Neural cell (in vitro differentiated cells): ENCODE data around the gene SQOR. TPM values are rescaled to one million over a fixed set of nuclear protein-coding genes. Genes with fewer than 3 reads are reported as not detected.

Experiments
- H2AFZ ChIP-seq: fragments of 200-600, 300-800 bp; sonication (generic), shearing (Covaris generic); 2 replicates; pipeline ENCODE4 v1.6.0; 2014; ENCODE audit warnings: low read depth, mild to moderate bottlenecking, antibody characterized with exemption, low read length, moderate library complexity
- H3F3A ChIP-seq: fragments of 200-600 bp; shearing (Covaris generic); 2 replicates; pipeline ENCODE4 v1.6.1; 2016; ENCODE audit warnings: mild to moderate bottlenecking, moderate library complexity, mixed read lengths, antibody characterized with exemption, low read length; ENCODE audit not compliant: insufficient read depth, poor library complexity, severe bottlenecking
- H3K27ac ChIP-seq: fragments of 200-600, 300-800 bp; sonication (generic), shearing (Covaris generic); 2 replicates; pipeline ENCODE4 v1.5.1; 2014; ENCODE audit warnings: mild to moderate bottlenecking, low read length, moderate library complexity
- H3K27me3 ChIP-seq: fragments of 300-800, 200-600 bp; sonication (generic), shearing (Covaris generic); 2 replicates; pipeline ENCODE4 v1.6.0; 2014; ENCODE audit warnings: mild to moderate bottlenecking, low read depth, low read length, moderate library complexity; ENCODE audit not compliant: insufficient read depth
- H3K36me3 ChIP-seq: fragments of 300-800, 200-600 bp; sonication (generic), shearing (Covaris generic); 2 replicates; pipeline ENCODE4 v1.5.1; 2014; ENCODE audit warnings: mild to moderate bottlenecking, antibody characterized with exemption, low read length, moderate library complexity; ENCODE audit not compliant: insufficient read depth
- H3K4me2 ChIP-seq: fragments of 300-800, 200-600 bp; sonication (generic), shearing (Covaris generic); 2 replicates; pipeline ENCODE4 v1.6.0; 2014; ENCODE audit warnings: mild to moderate bottlenecking, low read length
- H3K4me3 ChIP-seq: fragments of 300-800, 200-600 bp; sonication (generic), shearing (Covaris generic); 2 replicates; pipeline ENCODE4 v1.5.1; 2014; ENCODE audit warnings: mild to moderate bottlenecking, low read length, moderate library complexity
- H3K79me2 ChIP-seq: fragments of 200-600 bp; shearing (Covaris generic); replicated peaks from 2 replicates; pipeline ENCODE4 v1.6.0; 2014; ENCODE audit warnings: mild to moderate bottlenecking, low read length, moderate library complexity; ENCODE audit not compliant: insufficient read depth
- H3K9ac ChIP-seq: fragments of 300-800, 200-600 bp; sonication (generic), shearing (Covaris generic); 2 replicates; pipeline ENCODE4 v1.6.1; 2016; ENCODE audit warnings: mild to moderate bottlenecking, low read length, mixed read lengths
- H3K9me2 ChIP-seq: fragments of 200-600 bp; shearing (Covaris generic); 2 replicates; pipeline ENCODE4 v1.6.1; 2016; ENCODE audit warnings: mild to moderate bottlenecking, low read length, mixed read lengths; ENCODE audit not compliant: insufficient read depth
- H3K9me3 ChIP-seq: fragments of 200-600, 300-800 bp; sonication (generic), shearing (Covaris generic); 2 replicates; pipeline ENCODE4 v1.6.1; 2016; ENCODE audit warnings: mild to moderate bottlenecking, mixed run types, low read length, moderate library complexity, mixed read lengths
- H4K20me1 ChIP-seq: fragments of 200-600 bp; shearing (Covaris generic); 2 replicates; pipeline ENCODE4 v1.6.1; 2016; ENCODE audit warnings: mild to moderate bottlenecking, mixed run types; ENCODE audit not compliant: insufficient read depth
- EP300 ChIP-seq: fragments of 450-650 bp; conservative IDR thresholded peaks from 2 replicates; pipeline ENCODE4 v1.6.1; 2014; ENCODE audit warnings: antibody characterized with exemption, mild to moderate bottlenecking, moderate library complexity; ENCODE audit not compliant: poor library complexity, severe bottlenecking
- EZH2 ChIP-seq: fragments of 200-600, 300-800 bp; shearing (Covaris generic), sonication (generic); IDR thresholded peaks from 2 replicates; pipeline ENCODE4 v1.6.1; 2014; ENCODE audit warnings: antibody characterized with exemption, low read length, borderline replicate concordance, mild to moderate bottlenecking; ENCODE audit not compliant: insufficient read depth, poor library complexity, severe bottlenecking
- POLR2AphosphoS5 ChIP-seq: IDR thresholded peaks from 2 replicates; pipeline ENCODE4 v1.6.1; 2012
- RAD21 ChIP-seq: fragments of 450-650 bp; conservative IDR thresholded peaks from 2 replicates; pipeline ENCODE4 v1.6.1; 2014; ENCODE audit warnings: antibody characterized with exemption, mild to moderate bottlenecking, moderate library complexity
- polyA plus RNA-seq: library from polyadenylated mRNA; depleted of rRNA; stranded (reverse); fragments of >200 nt; gene quantifications from 2 replicates; pipeline ENCODE4 v1.2.3, GENCODE V29; 2014
- small RNA-seq, 3 experiments: library from RNA; depleted of rRNA; stranded (forward); fragments of <200 nt; gene quantifications; one replicate each; pipeline ENCODE3, GENCODE V24; 2012

Gene SQOR
- polyA plus RNA-seq, 1 donor from 2014 or later = not detected

DNA sequence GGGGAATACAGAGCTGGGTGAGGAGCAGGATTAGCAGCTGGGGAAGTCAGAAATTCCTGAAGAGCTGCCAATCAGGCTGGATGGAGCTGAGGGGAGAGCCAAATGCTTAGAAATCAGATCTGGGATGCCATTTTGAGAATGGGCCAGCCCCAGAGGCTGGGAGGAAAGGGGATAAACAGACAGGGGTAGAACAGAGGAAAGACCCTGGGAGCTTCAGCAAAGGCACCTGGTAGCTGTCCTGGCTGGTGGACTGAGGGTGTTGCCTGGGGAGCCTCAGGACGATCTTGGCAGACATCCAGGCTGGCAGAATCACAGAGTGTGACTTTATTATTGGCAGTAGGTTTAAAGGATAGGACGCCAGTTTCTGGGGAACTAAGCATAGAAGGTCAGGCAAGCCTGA, 97.8 kb downstream of the SQOR start:
- Histone ChIP-seq H3K36me3 (no peaks in the 10 kb centered on the region), H3K27ac (no peak overlapping the region), H3K27me3 (no peaks in the 10 kb centered on the region), H3K9me3 (no peaks in the 10 kb centered on the region), H3K4me3 (no peak overlapping the region), H3K4me2 (no peak overlapping the region), H3F3A (no peaks in the 10 kb centered on the region), H4K20me1 (no peaks in the 10 kb centered on the region), H3K9me2 (no peaks in the 10 kb centered on the region), H3K9ac (no peak overlapping the region), H3K79me2 (no peaks in the 10 kb centered on the region), H2AFZ (no peak overlapping the region)
- no peak for TF ChIP-seq EZH2
- TF ChIP-seq POLR2AphosphoS5 = no peak
- no peak for TF ChIP-seq RAD21

DNA sequence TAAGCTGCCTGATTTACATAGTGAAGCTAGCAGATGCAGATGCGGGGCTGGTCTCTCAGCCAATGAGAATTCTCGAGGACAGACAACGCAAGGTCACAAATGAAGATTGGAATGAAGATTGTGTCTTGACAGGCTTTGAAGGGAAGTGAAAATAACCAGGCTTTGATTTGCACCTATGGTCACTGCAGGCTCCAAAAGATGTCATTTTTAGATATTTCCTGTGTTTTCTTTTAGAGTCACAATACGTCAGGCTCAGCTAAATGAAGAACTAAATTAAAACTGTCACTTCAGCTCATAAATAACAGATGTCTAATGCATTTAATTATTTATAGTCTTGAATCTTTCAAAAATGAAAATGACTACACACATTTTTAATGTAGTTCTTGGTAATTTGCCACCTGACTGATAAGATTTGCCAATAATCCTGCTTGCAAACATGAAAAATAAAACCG, 99.5 kb downstream of the SQOR start:
- no peak overlapping the region for H3K27ac ChIP-seq
- no peaks in the 10 kb centered on the region for H3K9me3 ChIP-seq
- H2AFZ ChIP-seq = no peak overlapping the region
- no peaks in the 10 kb centered on the region for H3F3A ChIP-seq
- H4K20me1 ChIP-seq = no peaks in the 10 kb centered on the region
- H3K9me2 ChIP-seq = no peaks in the 10 kb centered on the region
- H3K4me2 ChIP-seq = no peak overlapping the region
- no peak overlapping the region for H3K4me3 ChIP-seq
- H3K27me3 ChIP-seq = no peaks in the 10 kb centered on the region
- H3K9ac ChIP-seq = no peak overlapping the region
- H3K79me2 ChIP-seq = no peaks in the 10 kb centered on the region
- TF ChIP-seq EP300 (no peak), POLR2AphosphoS5 (no peak)
- no peaks in the 10 kb centered on the region for H3K36me3 ChIP-seq

Small RNA genes lying within 50 kb of the gene (small RNA-seq; reads per million reads assigned to genes)
- 0 to 1.2 (median 0) reads per million in 3 experiments for gene RF00019

Other genes with a start within 250 kb of the SQOR start
- 6.7 and 7.1 TPM in 2 replicates for gene SLC30A4, start 112.3 kb upstream of the SQOR start, polyA plus RNA-seq
- 179 and 184 TPM in 2 replicates for gene BLOC1S6, start 47.6 kb upstream of the SQOR start, polyA plus RNA-seq